Thoracic aorta (tissue), 2 donors: ENCODE measurements around the gene TRPC4. TPM values are rescaled to one million over a fixed set of nuclear protein-coding genes. Genes with fewer than 3 reads are reported as not detected.

Experiments
- ATAC-seq: fragments of 150-250 bp; one replicate; pipeline ENCODE4 v1.8.0; 2017; ENCODE audit warnings: low read depth; ENCODE audit not compliant: insufficient number of reproducible peaks, low FRiP score
- DNase-seq: peaks from one replicate; pipeline ENCODE4 v3.0.0-alpha.2; 2020; ENCODE audit warnings: low spot score
- H3K27ac ChIP-seq, 2 donors: fragments of 200-600 bp; sonication (generic); 1 replicate in 1 of 2; 2 replicates in 1 of 2; pipeline ENCODE4 v1.5.1; 2016; ENCODE audit warnings: mild to moderate bottlenecking in 2 of 2, moderate library complexity in 2 of 2
- H3K27me3 ChIP-seq: fragments of 200-600 bp; sonication (generic); replicated peaks from 2 replicates; pipeline ENCODE4 v1.6.0; 2016; ENCODE audit warnings: mild to moderate bottlenecking; ENCODE audit not compliant: insufficient read depth
- H3K36me3 ChIP-seq: fragments of 200-600 bp; sonication (generic); one replicate; pipeline ENCODE4 v1.5.1; 2016
- H3K4me1 ChIP-seq, 2 donors: fragments of 200-600 bp; sonication (generic); 1 replicate in 1 of 2; 2 replicates in 1 of 2; pipeline versions ENCODE4 v1.5.1 to v1.6.0; 2016; ENCODE audit warnings: low read depth in 2 of 2, mild to moderate bottlenecking in 1 of 2; ENCODE audit not compliant: control insufficient read depth in 1 of 2
- H3K4me3 ChIP-seq: fragments of 200-600 bp; sonication (generic); 2 replicates; pipeline ENCODE4 v1.5.1; 2016; ENCODE audit warnings: mild to moderate bottlenecking
- H3K9me3 ChIP-seq: fragments of 200-600 bp; sonication (generic); 2 replicates; pipeline ENCODE4 v1.5.1; 2016
- total RNA-seq, 2 donors: library from RNA; depleted of rRNA; stranded (reverse); fragments of >200 nt; gene quantifications; one replicate each; pipeline versions ENCODE4 v1.1.0 to v1.2.3, GENCODE V29; 2016
- TF ChIP-seq, protein P1 (sequence below): fragments of 200-600 bp; sonication (generic); IDR thresholded peaks from one replicate; pipeline ENCODE4 v1.5.1; 2019; ENCODE audit warnings: antibody characterized with exemption

TRPC4 gene
- total RNA-seq, 2 donors from 2014 or later: 7.1 to 7.6 TPM

- H3K27ac ChIP-seq: no peak overlapping the region
- ATAC-seq (no peak), DNase-seq (no peak)
- no peaks in the 10 kb centered on the region for H3K27me3 ChIP-seq
- TF ChIP-seq, protein P1, sequence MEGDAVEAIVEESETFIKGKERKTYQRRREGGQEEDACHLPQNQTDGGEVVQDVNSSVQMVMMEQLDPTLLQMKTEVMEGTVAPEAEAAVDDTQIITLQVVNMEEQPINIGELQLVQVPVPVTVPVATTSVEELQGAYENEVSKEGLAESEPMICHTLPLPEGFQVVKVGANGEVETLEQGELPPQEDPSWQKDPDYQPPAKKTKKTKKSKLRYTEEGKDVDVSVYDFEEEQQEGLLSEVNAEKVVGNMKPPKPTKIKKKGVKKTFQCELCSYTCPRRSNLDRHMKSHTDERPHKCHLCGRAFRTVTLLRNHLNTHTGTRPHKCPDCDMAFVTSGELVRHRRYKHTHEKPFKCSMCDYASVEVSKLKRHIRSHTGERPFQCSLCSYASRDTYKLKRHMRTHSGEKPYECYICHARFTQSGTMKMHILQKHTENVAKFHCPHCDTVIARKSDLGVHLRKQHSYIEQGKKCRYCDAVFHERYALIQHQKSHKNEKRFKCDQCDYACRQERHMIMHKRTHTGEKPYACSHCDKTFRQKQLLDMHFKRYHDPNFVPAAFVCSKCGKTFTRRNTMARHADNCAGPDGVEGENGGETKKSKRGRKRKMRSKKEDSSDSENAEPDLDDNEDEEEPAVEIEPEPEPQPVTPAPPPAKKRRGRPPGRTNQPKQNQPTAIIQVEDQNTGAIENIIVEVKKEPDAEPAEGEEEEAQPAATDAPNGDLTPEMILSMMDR: no peak
- no peaks in the 10 kb centered on the region for H3K36me3 ChIP-seq
- H3K4me3 ChIP-seq: no peak overlapping the region
- no peaks in the 10 kb centered on the region for H3K4me1 ChIP-seq
- no peaks in the 10 kb centered on the region for H3K9me3 ChIP-seq
Measured at GRCh38 chr13:37777676-37778075, 91.9 kb downstream of the TRPC4 start.

GRCh38 chr13:37775871-37776270 is 93.7 kb downstream of the TRPC4 start:
- no peak for ATAC-seq
- TF ChIP-seq, protein P1: no peak
- Histone ChIP-seq H3K9me3 (no peaks in the 10 kb centered on the region), H3K27ac (no peak overlapping the region), H3K4me3 (no peak overlapping the region), H3K36me3 (no peaks in the 10 kb centered on the region), H3K27me3 (no peaks in the 10 kb centered on the region), H3K4me1 (no peaks in the 10 kb centered on the region)
- DNase-seq: no peak

DNA sequence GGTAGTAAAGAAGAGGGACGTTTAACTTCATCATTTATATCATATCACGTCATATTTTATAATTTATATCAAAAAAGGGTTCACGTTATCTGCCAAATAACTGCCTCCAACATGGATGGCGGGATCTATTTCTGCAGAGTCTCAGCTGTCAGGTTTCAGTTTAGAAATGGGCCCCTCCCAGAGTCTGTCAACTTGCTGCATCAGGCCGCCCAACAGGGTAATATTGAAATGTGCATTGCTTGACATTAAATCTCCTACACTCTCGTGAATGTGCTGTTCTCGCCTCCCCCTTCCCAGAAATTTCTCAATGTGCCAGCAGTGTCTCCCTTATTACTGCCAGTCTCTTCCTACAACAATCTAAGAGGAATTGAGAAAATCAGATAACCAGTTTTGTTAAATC is 96.9 kb downstream of the TRPC4 start:
- Histone ChIP-seq H3K9me3 (no peaks in the 10 kb centered on the region), H3K36me3 (no peaks in the 10 kb centered on the region), H3K4me1 (no peaks in the 10 kb centered on the region), H3K27me3 (no peaks in the 10 kb centered on the region), H3K27ac (no peak overlapping the region), H3K4me3 (no peak overlapping the region)
- DNase-seq (no peak), ATAC-seq (no peak)
- TF ChIP-seq, protein P1: no peak

DNA sequence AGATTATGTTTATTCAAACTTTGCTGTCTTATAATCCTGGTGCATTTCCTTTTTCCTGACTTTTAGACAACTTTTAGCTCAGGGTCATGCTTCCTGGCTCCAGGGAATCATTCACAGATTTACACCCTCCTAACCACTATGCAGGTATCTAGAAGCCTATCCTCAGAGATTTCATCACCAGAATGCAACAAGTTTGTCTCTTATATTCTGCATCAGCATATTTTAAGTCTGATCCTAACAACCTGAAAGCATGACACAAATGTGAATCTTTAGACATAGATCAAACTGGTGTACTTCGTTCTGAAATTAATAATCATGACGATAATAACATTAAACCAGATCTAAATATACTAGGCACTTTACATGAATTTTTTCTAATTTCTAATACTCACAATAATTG is 100.0 kb downstream of the TRPC4 start:
- Histone ChIP-seq H3K4me1 (no peaks in the 10 kb centered on the region), H3K9me3 (no peaks in the 10 kb centered on the region), H3K27ac (no peak overlapping the region), H3K27me3 (no peaks in the 10 kb centered on the region), H3K4me3 (no peak overlapping the region), H3K36me3 (no peaks in the 10 kb centered on the region)
- TF ChIP-seq, protein P1: no peak
- DNase-seq (no peak), ATAC-seq (no peak)

- Histone ChIP-seq H3K27ac (no peak overlapping the region), H3K4me3 (no peak overlapping the region), H3K4me1 (no peaks in the 10 kb centered on the region), H3K9me3 (no peaks in the 10 kb centered on the region), H3K27me3 (no peaks in the 10 kb centered on the region), H3K36me3 (no peaks in the 10 kb centered on the region)
- DNase-seq: no peak
- no peak for ATAC-seq
- TF ChIP-seq, protein P1: no peak
Measured at GRCh38 chr13:37769078-37769477, 100.5 kb downstream of the TRPC4 start.
